KOPT-K1 (cell line): ENCODE measurements around the gene COMMD2.

Source experiments
- H3K27ac ChIP-seq: fragments of 200-600 bp; sonication (generic); 2 replicates; pipeline ENCODE4 v1.5.1; 2016; ENCODE audit warnings: antibody characterized with exemption, mild to moderate bottlenecking, low read depth, low read length; ENCODE audit not compliant: poor library complexity, severe bottlenecking
- H3K36me3 ChIP-seq: fragments of 200-600 bp; sonication (generic); 2 replicates; pipeline ENCODE4 v1.5.1; 2017; ENCODE audit warnings: antibody characterized with exemption, mild to moderate bottlenecking, low read length, moderate library complexity; ENCODE audit not compliant: insufficient read depth
- H3K9me3 ChIP-seq: fragments of 200-600 bp; sonication (generic); 2 replicates; pipeline ENCODE4 v1.5.1; 2017; ENCODE audit warnings: antibody characterized with exemption, low read length, mild to moderate bottlenecking; ENCODE audit not compliant: insufficient read depth, poor library complexity, severe bottlenecking

Gene COMMD2

DNA sequence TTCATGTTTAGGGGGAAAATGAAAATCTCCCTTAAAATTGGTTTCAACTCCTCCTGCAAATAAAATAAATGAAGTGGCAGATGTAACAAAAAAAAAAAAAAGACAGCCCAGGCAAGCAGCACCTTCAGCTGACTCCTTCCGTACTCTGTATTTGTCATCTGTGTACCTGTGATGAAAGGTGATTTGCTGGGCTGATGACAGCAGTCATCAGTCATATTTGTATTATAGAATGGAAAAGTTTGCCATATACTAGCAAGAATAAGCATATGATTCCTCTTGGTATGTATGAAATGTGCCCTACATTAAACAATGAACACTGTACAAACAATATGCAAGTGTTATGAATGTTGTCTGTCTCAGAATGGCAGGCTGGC is 50.3 kb downstream of the COMMD2 start:
- no peaks in the 10 kb centered on the region for H3K36me3 ChIP-seq
- H3K9me3 ChIP-seq, result peaks cover 15% of the 10 kb centered on the region
- H3K27ac ChIP-seq, result no peak overlapping the region

DNA sequence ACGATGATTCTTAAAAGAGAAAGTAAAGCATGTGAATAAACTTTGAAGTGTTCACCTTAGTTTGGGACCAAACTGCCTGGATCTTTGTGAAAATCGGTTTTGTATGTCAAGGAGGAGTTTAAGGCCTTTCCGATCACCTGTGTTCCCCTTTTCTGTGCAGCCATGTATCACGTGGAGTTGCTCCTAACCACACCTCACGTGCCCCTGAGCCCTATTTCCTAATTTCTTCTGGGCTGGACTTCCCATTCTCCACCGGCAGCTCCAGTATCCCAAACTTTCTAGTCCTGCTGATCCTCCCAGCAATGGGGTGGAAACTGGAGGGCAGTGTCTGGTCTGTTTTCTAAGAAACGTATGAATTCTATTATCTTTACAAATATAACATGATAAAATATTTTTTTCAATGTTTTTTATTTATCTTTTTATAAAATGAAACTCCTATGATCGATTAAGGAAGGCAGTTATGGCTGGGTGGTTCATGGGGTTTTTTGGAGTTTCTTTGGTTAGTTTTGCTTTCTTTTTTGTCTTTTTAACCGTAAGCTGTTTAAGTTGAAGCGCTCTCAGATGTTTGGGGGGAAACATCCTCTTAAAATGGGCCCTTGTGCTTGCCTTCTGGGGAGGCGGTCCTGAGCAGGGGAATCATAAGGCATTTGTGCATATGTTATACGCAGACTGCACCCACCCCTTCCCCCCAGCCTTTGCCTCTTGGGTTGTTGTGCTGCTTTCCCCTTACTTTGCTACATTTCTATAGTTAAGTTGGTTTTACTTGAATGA is 50.9 kb downstream of the COMMD2 start:
- peaks cover 15% of the 10 kb centered on the region for H3K9me3 ChIP-seq
- H3K27ac ChIP-seq, result no peak overlapping the region
- H3K36me3 ChIP-seq, result no peaks in the 10 kb centered on the region
